H1 (cell line): ENCODE data around the gene ZFP1. TPM values are rescaled to one million over a fixed set of nuclear protein-coding genes. Genes with fewer than 3 reads are reported as not detected.

Experiments
- GTF2F1 ChIP-seq: IDR thresholded peaks from 2 replicates; pipeline ENCODE4 v1.6.1; 2012; ENCODE audit warnings: low read depth, low read length, improper control_type of control experiment, borderline replicate concordance
- NRF1 ChIP-seq: IDR thresholded peaks from 2 replicates; pipeline ENCODE4 v1.6.1; 2011; ENCODE audit warnings: mild to moderate bottlenecking, low read depth, low read length, improper control_type of control experiment
- POLR2A ChIP-seq, 2 experiments: IDR thresholded peaks; 1 replicate in 1 of 2; 2 replicates in 1 of 2; pipeline ENCODE4 v1.6.1; 2011; ENCODE audit warnings: low read depth in 2 of 2, low read length in 2 of 2, mild to moderate bottlenecking in 2 of 2; ENCODE audit errors: control extremely low read depth in 1 of 2
- POLR2AphosphoS5 ChIP-seq: IDR thresholded peaks from 2 replicates; pipeline ENCODE4 v1.6.1; 2011; ENCODE audit warnings: low read depth, low read length
- RBBP5 ChIP-seq: IDR thresholded peaks from 2 replicates; pipeline ENCODE4 v1.7.1; 2012; ENCODE audit warnings: low read depth, mild to moderate bottlenecking, inconsistent platforms, low read length, moderate library complexity, borderline replicate concordance
- YY1 ChIP-seq: IDR thresholded peaks from 2 replicates; pipeline ENCODE4 v1.6.1; 2011; ENCODE audit warnings: low read depth, mild to moderate bottlenecking, low read length
- polyA plus RNA-seq, 7 experiments: library from polyadenylated mRNA; depleted of rRNA in 3 of 7; stranded (reverse) in 5 of 7; unstranded in 2 of 7; fragments of >200 nt in 5 of 7; fragments of 200-250 nt in 2 of 7; gene quantifications; 1 replicate in 5 of 7; 2 replicates in 1 of 7; 4 replicates in 1 of 7; pipeline versions ENCODE4 v1.2.1 to v1.2.3, GENCODE V29; 2011 to 2013; ENCODE audit warnings: missing spikeins in 2 of 7, mixed read lengths in 2 of 7
- total RNA-seq: library from RNA; stranded (reverse); fragmentation: NEBNext Ultra II Directional; extraction: Animal tissue kit (Norgen Biotek cat#: 25700); gene quantifications from 2 replicates; pipeline ENCODE4 v1.2.1, GENCODE V29; 2021

The ZFP1 gene
- total and polyA plus RNA-seq, 2 of the 8 experiments (the other 6 are each of a cell fraction or from before 2014, with no cell fraction given): 4.0 to 11.2 TPM

DNA sequence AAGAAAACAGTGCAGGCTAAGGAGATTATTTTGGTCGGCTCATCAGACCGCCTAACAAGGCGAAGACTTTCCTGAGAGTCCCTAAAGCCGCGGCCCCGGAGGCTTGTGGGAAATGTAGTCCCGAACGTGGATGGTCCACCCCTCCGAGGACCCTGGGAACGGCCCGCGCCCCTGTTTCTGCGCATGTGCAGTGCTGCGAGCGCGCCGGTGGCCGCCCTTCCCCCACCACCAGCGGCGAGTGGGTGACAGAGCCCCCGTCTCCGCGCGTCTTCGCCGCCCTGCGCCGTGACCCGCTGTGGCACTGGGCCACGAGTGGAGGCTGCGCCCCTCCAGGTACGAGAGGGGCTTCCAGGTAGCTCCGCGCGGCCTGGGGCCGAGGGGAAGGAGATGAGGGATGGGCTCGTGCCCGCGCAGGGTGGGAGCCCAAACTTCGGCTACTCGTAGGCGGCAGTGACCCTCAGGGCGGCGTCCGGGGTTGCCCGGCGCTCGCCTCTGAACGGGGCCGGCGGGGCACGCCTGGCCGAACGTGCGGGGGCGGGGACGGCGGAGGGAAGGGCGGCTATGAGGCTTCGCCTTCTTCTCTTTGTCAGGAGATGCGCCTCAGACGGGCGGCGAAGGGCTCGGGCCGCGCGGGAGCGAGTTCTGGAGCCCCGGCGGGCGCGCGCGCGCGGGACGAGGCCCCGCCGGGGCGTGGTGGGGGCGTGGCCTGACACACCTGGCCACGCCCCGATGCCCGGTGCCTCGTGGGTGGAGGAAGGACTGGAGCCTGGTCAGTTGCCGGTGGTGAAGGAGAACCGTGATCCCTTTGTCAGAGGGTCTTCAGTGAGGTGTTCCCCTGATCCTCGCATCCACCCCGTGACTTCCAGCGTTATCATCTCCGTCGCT, at the start of gene ZFP1 (continued):
- TF ChIP-seq NRF1: peak; percentile 65
- TF ChIP-seq GTF2F1: no peak
- peak in 1 of 2 experiments; percentile 84; a peak in 2 of 3 replicates for TF ChIP-seq POLR2A (IDR thresholded peaks at IDR 0.05; ENCODE audit: control extremely low read depth in 1 of 2, low read depth in 2 of 2, low read length in 2 of 2)
- TF ChIP-seq YY1: 0 out of 2 replicates have a peak, but pooled peaks have one; percentile 23
- TF ChIP-seq RBBP5: peak; percentile 95; the same call in 1 of the 2 replicates
- peak; percentile 88; the same call in 1 of the 2 replicates for TF ChIP-seq POLR2AphosphoS5
